Kidney epithelial cell (primary cell): ENCODE results near the gene GALNT16. TPM values are rescaled to one million over a fixed set of nuclear protein-coding genes. Genes with fewer than 3 reads are reported as not detected.

Experiments
- DNase-seq: peaks from one replicate; pipeline ENCODE4 v3.0.0-alpha.2; 2010; ENCODE audit warnings: low read depth
- H3K27me3 ChIP-seq: 2 replicates; pipeline ENCODE4 v1.6.0; 2011; ENCODE audit warnings: low read length; ENCODE audit not compliant: control insufficient read depth, insufficient read depth
- H3K36me3 ChIP-seq: 2 replicates; pipeline ENCODE4 v1.5.1; 2011; ENCODE audit warnings: low read length; ENCODE audit not compliant: control insufficient read depth, insufficient read depth
- H3K4me3 ChIP-seq: 2 replicates; pipeline ENCODE4 v1.5.1; 2011; ENCODE audit warnings: low read depth, mild to moderate bottlenecking, control low read depth, low read length
- total RNA-seq: library from RNA; depleted of rRNA; stranded (reverse); fragments of >200 nt; gene quantifications from 2 replicates; pipeline ENCODE4 v1.2.3, GENCODE V29; 2015
- TF ChIP-seq, protein P1 (sequence below): IDR thresholded peaks from 2 replicates; pipeline ENCODE4 v1.5.1; 2011; ENCODE audit warnings: mild to moderate bottlenecking, moderate library complexity, low read length, control low read depth, inconsistent platforms; ENCODE audit not compliant: insufficient read depth, poor library complexity, severe bottlenecking

GALNT16 gene
- total RNA-seq, 1 donor from 2014 or later: 0.33 TPM

DNA sequence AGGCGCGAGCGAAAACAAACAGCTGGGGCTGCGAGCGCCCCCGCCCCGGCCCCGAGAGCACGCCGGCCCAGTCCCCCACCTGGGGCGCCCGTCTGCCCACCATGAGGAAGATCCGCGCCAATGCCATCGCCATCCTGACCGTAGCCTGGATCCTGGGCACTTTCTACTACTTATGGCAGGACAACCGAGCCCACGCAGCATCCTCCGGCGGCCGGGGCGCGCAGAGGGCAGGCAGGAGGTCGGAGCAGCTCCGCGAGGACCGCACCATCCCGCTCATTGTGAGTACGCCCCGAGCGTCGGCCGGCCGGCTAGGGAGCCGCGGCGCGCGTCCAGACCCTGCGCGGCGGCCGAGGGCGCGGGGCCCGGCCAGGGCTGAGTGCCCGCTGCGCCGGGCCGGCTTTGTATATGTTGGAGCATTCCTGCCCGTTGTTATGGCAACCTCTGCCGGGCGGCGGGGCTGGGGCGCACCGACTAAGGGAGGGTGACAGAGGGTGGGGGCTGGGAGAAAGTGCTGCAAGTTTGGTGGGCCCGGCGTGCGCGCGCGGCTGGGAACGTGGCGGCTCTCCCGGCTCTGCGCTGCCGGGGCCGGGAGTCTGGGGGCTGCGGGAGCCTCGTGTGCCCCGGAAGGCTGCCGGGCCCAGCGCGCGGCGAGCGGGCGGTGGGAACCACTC, 367 bp downstream of the GALNT16 start:
- Histone ChIP-seq H3K27me3 (peaks cover 34% of the 10 kb centered on the region), H3K4me3 (peak overlapping the region; percentile 53), H3K36me3 (no peaks in the 10 kb centered on the region)
- TF ChIP-seq, protein P1, sequence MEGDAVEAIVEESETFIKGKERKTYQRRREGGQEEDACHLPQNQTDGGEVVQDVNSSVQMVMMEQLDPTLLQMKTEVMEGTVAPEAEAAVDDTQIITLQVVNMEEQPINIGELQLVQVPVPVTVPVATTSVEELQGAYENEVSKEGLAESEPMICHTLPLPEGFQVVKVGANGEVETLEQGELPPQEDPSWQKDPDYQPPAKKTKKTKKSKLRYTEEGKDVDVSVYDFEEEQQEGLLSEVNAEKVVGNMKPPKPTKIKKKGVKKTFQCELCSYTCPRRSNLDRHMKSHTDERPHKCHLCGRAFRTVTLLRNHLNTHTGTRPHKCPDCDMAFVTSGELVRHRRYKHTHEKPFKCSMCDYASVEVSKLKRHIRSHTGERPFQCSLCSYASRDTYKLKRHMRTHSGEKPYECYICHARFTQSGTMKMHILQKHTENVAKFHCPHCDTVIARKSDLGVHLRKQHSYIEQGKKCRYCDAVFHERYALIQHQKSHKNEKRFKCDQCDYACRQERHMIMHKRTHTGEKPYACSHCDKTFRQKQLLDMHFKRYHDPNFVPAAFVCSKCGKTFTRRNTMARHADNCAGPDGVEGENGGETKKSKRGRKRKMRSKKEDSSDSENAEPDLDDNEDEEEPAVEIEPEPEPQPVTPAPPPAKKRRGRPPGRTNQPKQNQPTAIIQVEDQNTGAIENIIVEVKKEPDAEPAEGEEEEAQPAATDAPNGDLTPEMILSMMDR: no peak
- DNase-seq: no peak

DNA sequence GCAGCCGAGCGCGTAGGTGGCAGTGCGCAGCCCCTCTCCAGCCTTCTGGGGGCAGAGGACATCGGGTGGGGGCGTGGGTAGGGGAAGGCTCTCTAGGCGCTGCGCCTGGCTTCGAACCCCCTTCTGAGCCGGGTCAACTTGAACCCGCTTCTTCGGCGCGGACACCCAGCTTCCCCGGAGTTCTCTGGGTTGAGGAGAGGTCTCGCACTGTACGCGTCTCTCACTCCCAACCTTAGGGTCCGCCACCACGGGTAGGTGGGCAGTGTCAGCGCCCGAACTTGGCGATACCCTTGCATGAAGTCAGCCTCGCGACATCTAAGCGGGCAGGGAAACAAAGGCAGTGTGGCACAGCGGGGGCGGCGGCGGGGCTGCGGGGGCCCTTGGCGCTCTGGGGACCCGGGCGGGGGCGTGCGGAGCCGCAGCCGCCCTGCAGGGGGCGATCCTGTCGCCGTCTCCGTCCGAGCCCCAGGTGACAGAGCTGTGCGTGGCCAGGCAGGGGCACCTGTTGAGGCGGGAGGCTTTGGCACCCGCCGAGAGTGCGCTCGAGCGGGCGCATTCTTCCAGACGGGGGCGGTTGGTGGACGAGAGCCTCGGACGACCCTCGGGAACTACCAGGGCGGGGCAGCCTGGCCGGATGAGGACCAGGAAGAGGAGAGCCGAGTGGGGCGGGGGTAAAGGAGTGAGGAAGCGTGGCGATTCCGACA, 1.1 kb downstream of the GALNT16 start:
- no peaks in the 10 kb centered on the region for H3K36me3 ChIP-seq
- TF ChIP-seq, protein P1: peak; percentile 48
- no peak for DNase-seq
- H3K27me3 ChIP-seq: peaks cover 34% of the 10 kb centered on the region
- peak overlapping the region; percentile 53 for H3K4me3 ChIP-seq

DNA sequence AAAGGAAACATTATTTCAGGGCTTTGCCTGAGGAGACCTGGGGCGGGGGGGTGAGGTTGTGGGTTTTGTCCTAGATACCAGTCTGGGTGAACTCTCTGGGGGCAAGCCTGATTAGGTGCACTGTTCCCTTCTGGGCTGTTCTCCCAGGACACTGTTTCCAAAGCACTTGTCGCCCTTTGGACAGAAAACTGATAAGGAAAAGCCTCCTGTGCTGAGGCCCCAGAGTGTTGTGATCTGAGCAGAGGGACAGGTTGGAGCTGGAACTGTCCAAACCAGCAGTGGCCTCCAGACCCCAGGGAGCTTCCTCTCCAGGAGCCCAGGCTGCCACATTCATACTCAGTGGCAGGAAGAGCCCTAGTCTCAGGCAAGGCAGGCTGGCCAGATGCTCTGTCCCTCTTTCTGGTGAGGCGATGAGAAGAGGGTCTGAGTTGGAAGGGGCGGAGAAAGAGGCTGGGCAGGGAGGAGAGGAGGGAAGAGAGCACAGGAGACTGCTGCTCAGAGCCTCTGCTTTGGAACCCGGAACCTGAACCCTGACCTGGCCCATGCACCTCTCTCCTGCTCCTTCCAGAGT, 1.9 kb downstream of the GALNT16 start:
- H3K27me3 ChIP-seq: peaks cover 34% of the 10 kb centered on the region
- no peak for DNase-seq
- H3K4me3 ChIP-seq: no peak overlapping the region
- TF ChIP-seq, protein P1: no peak
- H3K36me3 ChIP-seq: no peaks in the 10 kb centered on the region

DNA sequence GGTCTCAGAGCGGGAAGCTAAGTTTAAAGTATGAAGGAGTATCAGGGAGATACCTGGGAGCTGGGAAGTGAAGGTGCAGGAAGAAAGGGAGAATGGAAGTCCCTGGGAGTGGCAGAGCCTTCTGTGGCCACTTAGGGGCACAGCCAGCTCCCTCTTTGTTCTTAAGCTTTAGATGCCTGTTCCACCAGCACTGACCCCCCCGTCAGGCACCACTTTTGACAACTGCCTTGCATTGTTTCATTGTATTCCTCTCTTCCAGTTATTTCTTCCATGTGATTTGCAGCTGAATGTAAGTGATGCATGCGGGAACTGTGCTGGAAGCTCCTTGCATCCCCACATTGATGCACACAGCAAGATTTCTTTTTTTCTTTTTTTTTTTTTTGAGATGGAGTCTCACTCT, 2.6 kb downstream of the GALNT16 start:
- no peak overlapping the region for H3K4me3 ChIP-seq
- H3K36me3 ChIP-seq: no peaks in the 10 kb centered on the region
- TF ChIP-seq, protein P1: no peak
- peaks cover 34% of the 10 kb centered on the region for H3K27me3 ChIP-seq
- no peak for DNase-seq

DNA sequence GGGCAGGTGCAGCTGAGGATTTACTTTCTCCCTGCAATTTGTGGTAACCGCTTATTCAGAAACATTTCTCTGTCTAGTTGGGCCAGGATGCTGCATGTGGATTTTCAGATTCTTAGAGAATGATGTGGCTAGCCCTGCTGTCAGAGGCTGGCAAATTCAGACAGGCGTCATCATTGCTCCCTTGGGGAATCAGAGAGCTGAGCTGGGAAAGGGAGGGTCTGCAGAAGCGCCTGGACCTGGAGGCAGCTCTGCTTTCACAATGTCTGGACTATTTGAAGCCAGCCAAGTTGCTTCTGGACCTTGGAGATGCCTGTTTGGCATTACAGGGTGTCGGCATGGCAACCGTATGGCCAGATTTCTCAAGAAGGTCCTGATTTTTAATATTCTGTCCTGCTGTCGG, 3.4 kb downstream of the GALNT16 start:
- TF ChIP-seq, protein P1: no peak
- DNase-seq: no peak
- peaks cover 30% of the 10 kb centered on the region for H3K27me3 ChIP-seq
- H3K4me3 ChIP-seq: no peak overlapping the region
- no peaks in the 10 kb centered on the region for H3K36me3 ChIP-seq
